ENCODE data around the gene ADAT3. TPM values are rescaled to one million over a fixed set of nuclear protein-coding genes. Genes with fewer than 3 reads are reported as not detected.
"Not testable (repeated sequence)": the region's sequence is repeated elsewhere in the genome, so short reads cannot be mapped to it uniquely, and the experiment has no call there.

ADAT3 gene
- total and polyA plus RNA-seq, 2 experiments from 2014 or later, result 2.4 to 11.0 TPM

DNA sequence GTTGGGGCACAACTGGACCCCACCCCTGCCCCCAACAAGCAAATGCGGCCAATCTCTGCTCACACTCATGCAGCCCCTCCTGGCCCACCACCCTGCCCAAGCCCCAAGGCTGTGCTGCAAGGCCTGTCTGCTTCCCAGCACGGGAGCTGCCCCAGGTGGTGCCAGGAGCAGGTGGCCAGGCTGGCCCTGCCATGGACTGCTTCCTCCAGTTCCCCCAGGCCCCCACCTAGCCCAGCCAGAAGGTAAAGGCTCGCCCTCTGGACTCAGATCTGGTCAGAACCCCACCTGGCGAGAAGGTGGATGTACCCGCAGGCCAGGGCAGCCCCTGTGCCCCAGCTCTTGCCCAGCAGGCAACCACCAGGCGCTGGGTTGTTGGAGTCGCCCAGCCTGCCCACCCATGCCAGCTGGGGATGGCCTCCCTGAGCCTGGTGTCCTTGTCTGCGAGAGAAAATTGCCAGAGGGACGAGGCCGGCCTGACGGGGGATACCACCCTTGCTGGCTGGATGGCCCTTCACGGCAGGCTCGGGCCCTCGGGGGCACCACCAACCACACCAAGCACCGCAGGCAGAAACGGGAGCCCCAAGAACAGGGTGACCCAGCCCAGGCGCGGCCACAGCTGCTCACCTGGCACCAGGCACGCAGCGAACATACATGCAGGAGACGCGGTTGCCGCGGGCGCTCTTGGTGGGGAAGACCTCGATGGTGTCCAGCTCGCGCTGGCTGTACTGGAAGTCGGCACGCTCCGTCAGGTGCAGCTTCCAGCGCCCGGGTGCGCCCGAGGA, 24.4 kb upstream of the ADAT3 start:
- no peak overlapping the region for H3K27ac ChIP-seq

GRCh38 chr19:1881393-1882088, 23.7 kb upstream of the ADAT3 start:
- not testable (repeated sequence) for H3K27me3 ChIP-seq; H2AFZ ChIP-seq; H3K36me3 ChIP-seq (replicated peaks; ENCODE audit: insufficient read depth, low read depth); DNase-seq (ENCODE audit: low spot score); H3K9me2 ChIP-seq (replicated peaks; ENCODE audit: insufficient read depth); H3K4me2 ChIP-seq; H3K27ac ChIP-seq; H3K9me3 ChIP-seq (ENCODE audit: low read depth); H3K4me3 ChIP-seq
- H3K4me1 ChIP-seq (ENCODE audit: insufficient read depth), result peaks cover 22% of the 10 kb centered on the region
- WGBS (ENCODE audit: low lambda C conversion rate, missing lambda C conversion rate), result 95% methylated on average over 4 of the region's 44 CpGs
- peaks cover 43% of the 10 kb centered on the region for H3K79me2 ChIP-seq
- H4K20me1 ChIP-seq (ENCODE audit: insufficient read depth, poor library complexity, severe bottlenecking), result peaks cover 32% of the 10 kb centered on the region

More for the DNA sequence above, 24.4 kb upstream of the ADAT3 start:
- Histone ChIP-seq H3K4me3 (no peak overlapping the region), H3K27me3 (no peaks in the 10 kb centered on the region), H3K4me1 (ENCODE audit: insufficient read depth) (peaks cover 27% of the 10 kb centered on the region), H3K9me3 (ENCODE audit: low read depth) (no peaks in the 10 kb centered on the region), H4K20me1 (ENCODE audit: insufficient read depth, poor library complexity, severe bottlenecking) (peaks cover 32% of the 10 kb centered on the region), H3K4me2 (no peak overlapping the region), H3K79me2 (peaks cover 44% of the 10 kb centered on the region), H3K36me3 (replicated peaks; ENCODE audit: insufficient read depth, low read depth) (no peaks in the 10 kb centered on the region), H3K9me2 (replicated peaks; ENCODE audit: insufficient read depth) (no peaks in the 10 kb centered on the region), H2AFZ (no peak overlapping the region)
- 95% methylated on average over 27 of the region's 35 CpGs for WGBS (ENCODE audit: low lambda C conversion rate, missing lambda C conversion rate)
- TF ChIP-seq EZH2phosphoT487 (IDR thresholded peaks at IDR 0.05; ENCODE audit: low read depth, severe bottlenecking, unreplicated experiment), result no peak
- no peak for TF ChIP-seq EZH2 (IDR thresholded peaks at IDR 0.05; ENCODE audit: borderline replicate concordance)
- TF ChIP-seq, protein P1, sequence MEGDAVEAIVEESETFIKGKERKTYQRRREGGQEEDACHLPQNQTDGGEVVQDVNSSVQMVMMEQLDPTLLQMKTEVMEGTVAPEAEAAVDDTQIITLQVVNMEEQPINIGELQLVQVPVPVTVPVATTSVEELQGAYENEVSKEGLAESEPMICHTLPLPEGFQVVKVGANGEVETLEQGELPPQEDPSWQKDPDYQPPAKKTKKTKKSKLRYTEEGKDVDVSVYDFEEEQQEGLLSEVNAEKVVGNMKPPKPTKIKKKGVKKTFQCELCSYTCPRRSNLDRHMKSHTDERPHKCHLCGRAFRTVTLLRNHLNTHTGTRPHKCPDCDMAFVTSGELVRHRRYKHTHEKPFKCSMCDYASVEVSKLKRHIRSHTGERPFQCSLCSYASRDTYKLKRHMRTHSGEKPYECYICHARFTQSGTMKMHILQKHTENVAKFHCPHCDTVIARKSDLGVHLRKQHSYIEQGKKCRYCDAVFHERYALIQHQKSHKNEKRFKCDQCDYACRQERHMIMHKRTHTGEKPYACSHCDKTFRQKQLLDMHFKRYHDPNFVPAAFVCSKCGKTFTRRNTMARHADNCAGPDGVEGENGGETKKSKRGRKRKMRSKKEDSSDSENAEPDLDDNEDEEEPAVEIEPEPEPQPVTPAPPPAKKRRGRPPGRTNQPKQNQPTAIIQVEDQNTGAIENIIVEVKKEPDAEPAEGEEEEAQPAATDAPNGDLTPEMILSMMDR (IDR thresholded peaks at IDR 0.05; ENCODE audit: poor library complexity), result no peak
- no peak for DNase-seq (ENCODE audit: low spot score)

DNA sequence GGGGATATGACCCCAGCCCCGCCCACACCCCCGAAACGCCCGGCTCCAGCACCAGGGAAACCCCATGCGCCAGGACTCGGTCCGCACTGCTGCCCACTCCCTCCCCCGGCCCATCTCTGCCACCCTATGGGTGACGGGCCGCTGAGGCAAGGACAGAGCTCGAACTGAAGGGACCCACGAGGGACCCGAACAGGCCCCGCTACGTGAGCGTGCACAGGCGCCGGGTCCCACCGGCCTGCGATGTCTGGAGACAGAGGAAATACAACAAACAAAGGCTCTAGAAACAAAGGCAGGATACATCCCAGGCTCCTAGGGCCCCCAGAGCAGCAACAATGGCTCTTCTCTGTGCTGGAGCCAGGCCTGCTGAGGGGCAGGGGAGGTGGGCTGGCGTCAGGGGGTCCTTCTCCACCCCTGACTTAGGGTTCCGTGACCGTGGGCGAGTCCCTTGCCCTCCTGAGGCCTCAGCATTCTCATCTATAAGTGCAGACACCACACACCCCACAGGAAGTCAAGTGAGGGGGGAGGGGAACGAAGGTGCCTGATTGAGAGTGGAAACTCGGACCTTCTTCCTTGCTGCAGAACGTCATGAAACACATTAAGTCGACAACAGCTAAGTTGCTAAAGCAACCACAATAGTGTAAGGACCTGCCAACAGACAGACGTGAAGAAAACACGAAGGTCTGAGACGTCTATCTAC, 23.0 kb upstream of the ADAT3 start:
- peaks cover 32% of the 10 kb centered on the region for H4K20me1 ChIP-seq (ENCODE audit: insufficient read depth, poor library complexity, severe bottlenecking)
- H3K27me3 ChIP-seq, result no peaks in the 10 kb centered on the region
- no peak overlapping the region for H2AFZ ChIP-seq
- DNase-seq (ENCODE audit: low spot score), result no peak
- peak overlapping the region; percentile 99 for H3K4me2 ChIP-seq
- no peaks in the 10 kb centered on the region for H3K36me3 ChIP-seq (replicated peaks; ENCODE audit: insufficient read depth, low read depth)
- H3K79me2 ChIP-seq, result peaks cover 43% of the 10 kb centered on the region
- no peaks in the 10 kb centered on the region for H3K9me2 ChIP-seq (replicated peaks; ENCODE audit: insufficient read depth)
- H3K27ac ChIP-seq, result no peak overlapping the region
- WGBS (ENCODE audit: low lambda C conversion rate, missing lambda C conversion rate), result 83% methylated on average over 25 of the region's 31 CpGs
- no peak overlapping the region for H3K4me3 ChIP-seq
- H3K9me3 ChIP-seq (ENCODE audit: low read depth), result no peaks in the 10 kb centered on the region
- peaks cover 21% of the 10 kb centered on the region for H3K4me1 ChIP-seq (ENCODE audit: insufficient read depth)
- TF ChIP-seq, protein P1 (IDR thresholded peaks at IDR 0.05; ENCODE audit: poor library complexity), result no peak
- TF ChIP-seq EZH2phosphoT487 (IDR thresholded peaks at IDR 0.05; ENCODE audit: low read depth, severe bottlenecking, unreplicated experiment) (no peak), EZH2 (IDR thresholded peaks at IDR 0.05; ENCODE audit: borderline replicate concordance) (no peak)
